ENCODE results near the gene FEZ2.

Gene FEZ2

GRCh38 chr2:36562240-36562639 is 35.7 kb downstream of the FEZ2 start:
- no peak for DNase-seq (ENCODE audit: low read depth)
- TF ChIP-seq MYC (IDR thresholded peaks at IDR 0.05; ENCODE audit: low read depth, low read length) (no peak), POLR2A (IDR thresholded peaks at IDR 0.05; ENCODE audit: extremely low read depth, insufficient read length) (no peak), CTCF (IDR thresholded peaks at IDR 0.05; ENCODE audit: low read depth, low read length) (no peak), MAX (IDR thresholded peaks at IDR 0.05; ENCODE audit: low read depth, low read length) (no peak)
- H3K4me3 ChIP-seq (ENCODE audit: low read depth, low read length): no peak overlapping the region

DNA sequence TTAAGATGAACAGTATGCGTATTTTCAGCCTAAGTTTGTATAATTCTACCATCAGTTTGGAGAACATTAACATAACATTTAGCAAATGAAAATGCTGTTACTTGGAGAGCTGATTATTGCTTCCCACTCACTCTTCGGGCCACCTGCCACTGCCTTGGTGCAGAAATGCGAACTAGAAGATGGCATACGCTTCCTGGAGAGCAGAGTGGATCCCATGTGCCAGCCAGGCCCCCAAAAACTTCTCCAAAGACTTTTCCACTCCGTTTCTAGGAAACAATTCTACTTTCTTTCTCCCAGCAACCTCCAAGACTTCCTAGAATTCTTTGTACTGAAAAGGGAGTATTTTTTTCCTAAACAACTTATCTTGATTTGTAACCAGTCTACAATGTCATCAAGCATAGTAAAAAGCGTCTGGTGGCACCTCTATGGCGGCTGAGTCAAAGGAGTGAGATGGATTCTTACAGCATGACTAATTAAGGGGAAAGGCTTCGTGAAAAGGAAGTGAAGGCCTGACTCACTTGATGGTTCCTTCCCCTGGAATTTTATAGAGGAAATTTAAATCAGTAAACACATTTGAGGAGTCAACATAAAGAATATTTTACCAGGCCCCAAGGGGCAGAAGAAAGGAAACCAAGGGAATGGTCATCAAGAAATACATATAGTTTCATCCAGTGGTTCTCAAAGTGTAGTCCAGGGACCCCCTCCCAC is 36.6 kb downstream of the FEZ2 start:
- DNase-seq (ENCODE audit: low read depth): peak; percentile 63
- TF ChIP-seq MAX (IDR thresholded peaks at IDR 0.05; ENCODE audit: low read depth, low read length): no peak
- TF ChIP-seq POLR2A (IDR thresholded peaks at IDR 0.05; ENCODE audit: extremely low read depth, insufficient read length): no peak
- no peak overlapping the region for H3K4me3 ChIP-seq (ENCODE audit: low read depth, low read length)

DNA sequence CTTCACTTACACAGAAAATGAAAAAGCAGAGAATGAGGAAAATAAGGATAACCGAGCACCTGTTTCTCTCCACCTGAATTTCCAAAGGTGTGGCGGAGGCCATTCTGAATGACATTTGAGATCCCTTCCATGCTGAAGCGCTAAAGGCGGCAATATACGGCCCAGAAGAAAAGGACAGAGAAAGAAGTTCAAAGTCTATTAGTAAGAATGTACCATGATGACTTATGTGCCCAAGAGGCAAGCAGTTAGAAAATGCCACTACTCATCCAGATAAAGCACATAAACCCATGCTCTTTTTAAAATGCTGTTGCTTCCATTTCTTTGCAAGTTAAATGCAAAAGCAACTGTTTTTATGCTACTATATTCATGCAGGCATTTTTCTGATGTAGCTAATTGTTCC is 37.2 kb downstream of the FEZ2 start:
- no peak for DNase-seq (ENCODE audit: low read depth)
- no peak for TF ChIP-seq POLR2A (IDR thresholded peaks at IDR 0.05; ENCODE audit: extremely low read depth, insufficient read length)
- TF ChIP-seq CTCF (IDR thresholded peaks at IDR 0.05; ENCODE audit: low read depth, low read length): no peak
- TF ChIP-seq MYC (IDR thresholded peaks at IDR 0.05; ENCODE audit: low read depth, low read length): no peak
- no peak for TF ChIP-seq MAX (IDR thresholded peaks at IDR 0.05; ENCODE audit: low read depth, low read length)

GRCh38 chr2:36559221-36559942 is 38.6 kb downstream of the FEZ2 start:
- TF ChIP-seq POLR2A (IDR thresholded peaks at IDR 0.05; ENCODE audit: extremely low read depth, insufficient read length) (no peak), CTCF (IDR thresholded peaks at IDR 0.05; ENCODE audit: low read depth, low read length) (no peak), MYC (IDR thresholded peaks at IDR 0.05; ENCODE audit: low read depth, low read length) (no peak), MAX (IDR thresholded peaks at IDR 0.05; ENCODE audit: low read depth, low read length) (no peak)
- DNase-seq (ENCODE audit: low read depth): no peak
- no peak overlapping the region for H3K4me3 ChIP-seq (ENCODE audit: low read depth, low read length)

More for the DNA sequence above, 37.2 kb downstream of the FEZ2 start:
- no peak overlapping the region for H3K4me3 ChIP-seq (ENCODE audit: low read depth, low read length)

- no peak for DNase-seq (ENCODE audit: low read depth)
- TF ChIP-seq POLR2A (IDR thresholded peaks at IDR 0.05; ENCODE audit: extremely low read depth, insufficient read length): no peak
- no peak for TF ChIP-seq MAX (IDR thresholded peaks at IDR 0.05; ENCODE audit: low read depth, low read length)
- TF ChIP-seq CTCF (IDR thresholded peaks at IDR 0.05; ENCODE audit: low read depth, low read length): no peak
- TF ChIP-seq MYC (IDR thresholded peaks at IDR 0.05; ENCODE audit: low read depth, low read length): no peak
- no peak overlapping the region for H3K4me3 ChIP-seq (ENCODE audit: low read depth, low read length)
Observed at GRCh38 chr2:36556842-36557241, 41.1 kb downstream of the FEZ2 start.

DNA sequence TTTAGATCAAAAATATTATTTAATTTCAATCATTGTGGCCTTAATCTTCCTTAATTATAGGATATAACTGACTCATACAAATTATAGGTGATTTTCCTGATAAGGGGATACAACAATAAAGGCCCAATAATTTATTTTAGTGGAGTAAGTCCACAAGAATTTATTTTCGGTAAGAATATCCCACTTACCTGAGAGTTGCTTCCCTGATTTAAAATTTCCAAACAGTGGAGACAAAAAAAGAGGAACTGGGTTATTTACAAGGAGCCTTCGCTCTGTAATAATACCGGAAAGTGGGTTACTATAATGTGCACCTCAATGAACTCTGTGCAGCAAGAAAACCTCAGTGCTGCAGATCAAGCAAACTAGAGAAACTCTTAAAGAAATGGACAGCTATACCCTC is 42.2 kb downstream of the FEZ2 start:
- no peak for TF ChIP-seq CTCF (IDR thresholded peaks at IDR 0.05; ENCODE audit: low read depth, low read length)
- no peak for TF ChIP-seq MYC (IDR thresholded peaks at IDR 0.05; ENCODE audit: low read depth, low read length)
- TF ChIP-seq MAX (IDR thresholded peaks at IDR 0.05; ENCODE audit: low read depth, low read length): no peak
- no peak for TF ChIP-seq POLR2A (IDR thresholded peaks at IDR 0.05; ENCODE audit: extremely low read depth, insufficient read length)
- peak; percentile 53 for DNase-seq (ENCODE audit: low read depth)
- H3K4me3 ChIP-seq (ENCODE audit: low read depth, low read length): no peak overlapping the region

Measured in NB4 (cell line).